H9 (cell line): ENCODE measurements around the gene CDNF. TPM values are rescaled to one million over a fixed set of nuclear protein-coding genes. Genes with fewer than 3 reads are reported as not detected.

Source experiments
- DNase-seq: peaks from one replicate; pipeline ENCODE4 v3.0.0-alpha.2; 2017
- H2AFZ ChIP-seq: one replicate; pipeline ENCODE4 v1.6.1; 2013; ENCODE audit warnings: mild to moderate bottlenecking, low read length, control low read depth, moderate library complexity
- H2AK5ac ChIP-seq: 2 replicates; pipeline ENCODE4 v1.6.1; 2013; ENCODE audit warnings: low read length, control low read depth, mixed read lengths; ENCODE audit not compliant: insufficient read length
- H2BK120ac ChIP-seq: one replicate; pipeline ENCODE4 v1.6.1; 2013; ENCODE audit warnings: low read depth, mild to moderate bottlenecking, low read length, control low read depth, inconsistent platforms; ENCODE audit not compliant: poor library complexity, severe bottlenecking
- H2BK12ac ChIP-seq: 2 replicates; pipeline ENCODE4 v1.6.1; 2013; ENCODE audit warnings: low read length, control low read depth, mixed read lengths, low read depth; ENCODE audit not compliant: insufficient read length
- H2BK15ac ChIP-seq: 2 replicates; pipeline ENCODE4 v1.6.1; 2013; ENCODE audit warnings: low read depth, low read length, control low read depth
- H2BK20ac ChIP-seq: one replicate; pipeline ENCODE4 v1.6.1; 2013; ENCODE audit warnings: low read depth, mild to moderate bottlenecking, low read length, control low read depth, inconsistent platforms; ENCODE audit not compliant: poor library complexity, severe bottlenecking
- H2BK5ac ChIP-seq: 2 replicates; pipeline ENCODE4 v1.6.1; 2013; ENCODE audit warnings: low read length, control low read depth, mixed read lengths; ENCODE audit not compliant: insufficient read length
- H3K14ac ChIP-seq: 2 replicates; pipeline ENCODE4 v1.6.1; 2013; ENCODE audit warnings: low read length, control low read depth; ENCODE audit not compliant: insufficient read depth
- H3K18ac ChIP-seq: 2 replicates; pipeline ENCODE4 v1.6.1; 2013; ENCODE audit warnings: low read depth, mild to moderate bottlenecking, mixed read lengths, low read length, control low read depth; ENCODE audit not compliant: insufficient read length
- H3K23ac ChIP-seq: 2 replicates; pipeline ENCODE4 v1.6.1; 2013; ENCODE audit warnings: low read length, control low read depth, mixed read lengths, low read depth; ENCODE audit not compliant: insufficient read length
- H3K23me2 ChIP-seq: 2 replicates; pipeline ENCODE4 v1.6.1; 2013; ENCODE audit warnings: low read depth, mild to moderate bottlenecking, mixed read lengths, low read length, control low read depth; ENCODE audit not compliant: insufficient read length, poor library complexity, severe bottlenecking
- H3K27ac ChIP-seq: 2 replicates; pipeline ENCODE4 v1.5.1; 2013; ENCODE audit warnings: low read length, control low read depth, mixed read lengths, low read depth; ENCODE audit not compliant: insufficient read length
- H3K27me3 ChIP-seq: 2 replicates; pipeline ENCODE4 v1.6.1; 2013; ENCODE audit warnings: low read length, control low read depth, inconsistent platforms; ENCODE audit not compliant: insufficient read depth
- H3K4ac ChIP-seq: 2 replicates; pipeline ENCODE4 v1.6.1; 2013; ENCODE audit warnings: low read depth, mild to moderate bottlenecking, control low read depth, inconsistent platforms, low read length, moderate library complexity
- H3K4me1 ChIP-seq: 2 replicates; pipeline ENCODE4 v1.6.1; 2013; ENCODE audit warnings: low read length, control low read depth, inconsistent platforms; ENCODE audit not compliant: insufficient read depth
- H3K4me2 ChIP-seq: 2 replicates; pipeline ENCODE4 v1.6.1; 2013; ENCODE audit warnings: low read length, control low read depth, mixed read lengths; ENCODE audit not compliant: insufficient read length, insufficient read depth
- H3K56ac ChIP-seq: 2 replicates; pipeline ENCODE4 v1.6.1; 2013; ENCODE audit warnings: low read depth, mild to moderate bottlenecking, mixed read lengths, low read length, control low read depth; ENCODE audit not compliant: insufficient read length
- H3K79me1 ChIP-seq: 2 replicates; pipeline ENCODE4 v1.6.1; 2013; ENCODE audit warnings: low read depth, mild to moderate bottlenecking, moderate library complexity, low read length, control low read depth, inconsistent platforms; ENCODE audit not compliant: insufficient read depth, poor library complexity, severe bottlenecking
- H3K79me2 ChIP-seq: 2 replicates; pipeline ENCODE4 v1.6.1; 2013; ENCODE audit warnings: low read length, control low read depth, inconsistent platforms; ENCODE audit not compliant: insufficient read depth
- H3K9ac ChIP-seq: 2 replicates; pipeline ENCODE4 v1.6.1; 2013; ENCODE audit warnings: low read length, control low read depth, mixed read lengths; ENCODE audit not compliant: insufficient read length; ENCODE audit errors: extremely low read depth
- H3K9me3 ChIP-seq: one replicate; pipeline ENCODE4 v1.6.1; 2013; ENCODE audit warnings: low read depth, low read length, inconsistent platforms; ENCODE audit not compliant: control insufficient read depth
- H3T11ph ChIP-seq: one replicate; pipeline ENCODE4 v1.6.1; 2013; ENCODE audit warnings: mild to moderate bottlenecking, low read length, control low read depth, inconsistent platforms
- H4K20me1 ChIP-seq: one replicate; pipeline ENCODE4 v1.6.1; 2013; ENCODE audit not compliant: control insufficient read depth, insufficient read length, insufficient read depth
- H4K5ac ChIP-seq: 2 replicates; pipeline ENCODE4 v1.6.1; 2013; ENCODE audit warnings: low read depth, mild to moderate bottlenecking, mixed read lengths, low read length, control low read depth; ENCODE audit not compliant: insufficient read length
- H4K8ac ChIP-seq: replicated peaks from 2 replicates; pipeline ENCODE4 v1.6.1; 2013; ENCODE audit warnings: low read length, control low read depth, mixed read lengths, low read depth; ENCODE audit not compliant: insufficient read length
- H4K91ac ChIP-seq: 2 replicates; pipeline ENCODE4 v1.6.1; 2013; ENCODE audit warnings: low read depth, mild to moderate bottlenecking, moderate library complexity, mixed read lengths, low read length, control low read depth; ENCODE audit not compliant: insufficient read length
- H3K27ac Mint-ChIP-seq, 3 experiments: 2 replicates in 2 of 3; 3 replicates in 1 of 3; pipeline ENCODE4 v1.8.0; 2020 to 2021; ENCODE audit warnings: mixed read lengths in 3 of 3, mild to moderate bottlenecking in 1 of 3, moderate library complexity in 1 of 3
- H3K27me3 Mint-ChIP-seq: 2 replicates; pipeline ENCODE4 v1.8.0; 2021; ENCODE audit warnings: low read depth, mild to moderate bottlenecking, moderate library complexity, mixed read lengths
- H3K36me3 Mint-ChIP-seq, 3 experiments: 2 replicates in 2 of 3; 3 replicates in 1 of 3; pipeline ENCODE4 v1.8.0; 2020 to 2021; ENCODE audit warnings: low read depth in 3 of 3, mixed read lengths in 3 of 3; ENCODE audit not compliant: insufficient read depth in 1 of 3
- H3K4me1 Mint-ChIP-seq, 2 experiments: 2 replicates each; pipeline ENCODE4 v1.8.0; 2020; ENCODE audit warnings: mixed read lengths in 2 of 2
- H3K4me3 Mint-ChIP-seq, 2 experiments: 2 replicates in 1 of 2; 3 replicates in 1 of 2; pipeline ENCODE4 v1.8.0; 2020 to 2021; ENCODE audit warnings: mild to moderate bottlenecking in 2 of 2, mixed read lengths in 2 of 2, moderate library complexity in 1 of 2
- H3K9me3 Mint-ChIP-seq, 2 experiments: 2 replicates in 1 of 2; 3 replicates in 1 of 2; pipeline ENCODE4 v1.8.0; 2020; ENCODE audit warnings: mild to moderate bottlenecking in 2 of 2, mixed read lengths in 2 of 2, moderate library complexity in 1 of 2
- WGBS: extraction: QIAGEN DNeasy Blood & Tissue Kit; methylation state at CpG from one replicate; pipeline ENCODE4 v1.1.7; 2013; ENCODE audit warnings: missing lambda C conversion rate, low lambda C conversion rate, mixed read lengths; ENCODE audit not compliant: insufficient read length; ENCODE audit errors: extremely low coverage; 5-methylcytosine and 5-hydroxymethylcytosine counted together
- total RNA-seq: library from RNA; stranded (reverse); gene quantifications from 2 replicates; pipeline ENCODE4 v1.2.1, GENCODE V29; 2021
- TF ChIP-seq, protein P1 (sequence below): fragments of 200-600 bp; sonication (generic); conservative IDR thresholded peaks from 3 replicates; pipeline ENCODE4 v1.8.0; 2021; ENCODE audit warnings: antibody characterized with exemption, mild to moderate bottlenecking

Gene CDNF
- total RNA-seq, 1 experiment from 2014 or later, result 1.3 TPM

DNA sequence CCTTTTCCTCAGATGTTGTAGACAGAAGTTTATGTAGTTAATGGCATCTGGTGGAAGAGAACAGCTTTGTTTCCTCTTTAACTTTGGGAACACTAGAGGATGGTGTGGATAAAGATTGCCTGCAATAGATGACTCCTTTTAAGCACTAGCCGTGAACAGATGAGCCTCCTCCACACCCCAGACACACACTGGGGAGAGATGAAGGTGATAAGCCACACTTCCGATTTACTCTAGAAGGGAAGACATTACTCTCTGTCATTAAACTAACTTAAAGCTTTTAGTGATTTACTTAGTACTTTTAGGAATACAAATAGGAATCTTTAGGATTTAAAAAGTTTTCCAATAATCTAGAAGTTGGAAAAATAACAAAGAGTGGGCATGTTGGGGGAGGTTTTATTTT lies 7.1 kb upstream of the CDNF start:
- Histone ChIP-seq H2AK5ac (no peak overlapping the region), H4K20me1 (no peaks in the 10 kb centered on the region), H3K4me2 (no peak overlapping the region), H3K79me2 (no peaks in the 10 kb centered on the region), H3K18ac (no peak overlapping the region), H3K14ac (no peak overlapping the region), H3K23me2 (no peaks in the 10 kb centered on the region), H2BK15ac (no peak overlapping the region), H2BK5ac (no peak overlapping the region), H3K4ac (no peak overlapping the region), H2AFZ (no peak overlapping the region), H3K4me1 (no peaks in the 10 kb centered on the region), H2BK20ac (no peak overlapping the region), H3K79me1 (no peaks in the 10 kb centered on the region), H3T11ph (no peak overlapping the region), H3K56ac (no peak overlapping the region), H3K23ac (no peak overlapping the region), H3K9me3 (no peaks in the 10 kb centered on the region), H2BK12ac (no peak overlapping the region), H2BK120ac (no peak overlapping the region), H3K9ac (no peak overlapping the region), H3K27me3 (no peaks in the 10 kb centered on the region), H4K91ac (no peak overlapping the region), H4K5ac (no peak overlapping the region), H4K8ac (no peak overlapping the region), H3K27ac (no peak overlapping the region)
- TF ChIP-seq, protein P1, sequence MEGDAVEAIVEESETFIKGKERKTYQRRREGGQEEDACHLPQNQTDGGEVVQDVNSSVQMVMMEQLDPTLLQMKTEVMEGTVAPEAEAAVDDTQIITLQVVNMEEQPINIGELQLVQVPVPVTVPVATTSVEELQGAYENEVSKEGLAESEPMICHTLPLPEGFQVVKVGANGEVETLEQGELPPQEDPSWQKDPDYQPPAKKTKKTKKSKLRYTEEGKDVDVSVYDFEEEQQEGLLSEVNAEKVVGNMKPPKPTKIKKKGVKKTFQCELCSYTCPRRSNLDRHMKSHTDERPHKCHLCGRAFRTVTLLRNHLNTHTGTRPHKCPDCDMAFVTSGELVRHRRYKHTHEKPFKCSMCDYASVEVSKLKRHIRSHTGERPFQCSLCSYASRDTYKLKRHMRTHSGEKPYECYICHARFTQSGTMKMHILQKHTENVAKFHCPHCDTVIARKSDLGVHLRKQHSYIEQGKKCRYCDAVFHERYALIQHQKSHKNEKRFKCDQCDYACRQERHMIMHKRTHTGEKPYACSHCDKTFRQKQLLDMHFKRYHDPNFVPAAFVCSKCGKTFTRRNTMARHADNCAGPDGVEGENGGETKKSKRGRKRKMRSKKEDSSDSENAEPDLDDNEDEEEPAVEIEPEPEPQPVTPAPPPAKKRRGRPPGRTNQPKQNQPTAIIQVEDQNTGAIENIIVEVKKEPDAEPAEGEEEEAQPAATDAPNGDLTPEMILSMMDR, result no peak
- Mint-ChIP-seq H3K4me3 (no peak overlapping the region), H3K4me1 (no peaks in the 10 kb centered on the region), H3K9me3 (no peaks in the 10 kb centered on the region), H3K27me3 (no peaks in the 10 kb centered on the region; the same call in 1 of the 2 replicates), H3K36me3 (peaks cover 25 to 60% (median 57%) of the 10 kb centered on the region in 3 experiments; a peak in 6 of 7 replicates), H3K27ac (no peak overlapping the region)
- WGBS, result no CpG with 5 or more reads among the region's 2 CpGs
- DNase-seq, result no peak
